Measurements from ENCODE around the gene CACNA1H. TPM values are rescaled to one million over a fixed set of nuclear protein-coding genes. Genes with fewer than 3 reads are reported as not detected.

Gene CACNA1H
- total and polyA plus RNA-seq, 9 of the 15 experiments (the other 6 are each of a cell fraction or from before 2014, with no cell fraction given) = 0.10 to 0.18 TPM; not detected in 7

GRCh38 chr16:1262210-1262845 lies 109.4 kb downstream of the CACNA1H start (continued):
- no peak for TF ChIP-seq ZNF586 (CRISPR knock-in tag; conservative IDR thresholded peaks at IDR 0.05)

- 12% methylated on average over 9 of the region's 9 CpGs for WGBS (ENCODE audit: insufficient coverage, low coverage, missing lambda C conversion rate)
- intact Hi-C loops (cut with micrococcal nuclease) = no loop called here
- POLR2A ChIA-PET = no interaction called here
- no peak for TF ChIP-seq ILK (tag; IDR thresholded peaks at IDR 0.05; ENCODE audit: borderline replicate concordance, low read depth)
- TF ChIP-seq POLR2H (tag; IDR thresholded peaks at IDR 0.05; ENCODE audit: low read depth) = no peak
- no peak for TF ChIP-seq SAFB2 (IDR thresholded peaks at IDR 0.05; ENCODE audit: borderline replicate concordance, low read depth, low read length, severe bottlenecking)
- TF ChIP-seq ESRRA (IDR thresholded peaks at IDR 0.05; ENCODE audit: borderline replicate concordance, low read depth) = no peak
- no peak for TF ChIP-seq NFIC (IDR thresholded peaks at IDR 0.05)
- no peak for TF ChIP-seq HMGN3 (IDR thresholded peaks at IDR 0.05; ENCODE audit: borderline replicate concordance, extremely low read depth, insufficient read length, low read depth, low read length)
- TF ChIP-seq NKRF (IDR thresholded peaks at IDR 0.05; ENCODE audit: borderline replicate concordance) = no peak
Observed at GRCh38 chr16:1262846-1263221, 109.9 kb downstream of the CACNA1H start.

More at GRCh38 chr16:1262846-1263221, 109.9 kb downstream of the CACNA1H start:
- Histone ChIP-seq H3K9me3 (replicated peaks; ENCODE audit: control insufficient read depth, insufficient read depth, low read depth, low read length) (peaks cover 7% of the 10 kb centered on the region; the same call in 1 of the 2 replicates), H3K9ac (ENCODE audit: insufficient read depth in 1 of 2, low read depth in 2 of 2, low read length in 2 of 2) (no peak overlapping the region), H3K9me1 (ENCODE audit: control insufficient read depth, insufficient read depth, low read length) (peaks cover 3% of the 10 kb centered on the region), H3K36me3 (ENCODE audit: control insufficient read depth, insufficient read depth, low read length) (no peaks in the 10 kb centered on the region), H2AFZ (ENCODE audit: low read depth, low read length) (no peak overlapping the region), H3K4me2 (ENCODE audit: insufficient read depth, low read length) (no peak overlapping the region), H3K4me1 (replicated peaks in 1 of 2; ENCODE audit: control insufficient read depth in 2 of 2, insufficient read depth in 2 of 2, low read length in 2 of 2) (peaks cover 0 to 45% of the 10 kb centered on the region in 2 experiments; a peak in 2 of 5 replicates), H3K27ac (ENCODE audit: extremely low read depth, low read depth, low read length) (no peak overlapping the region), H4K20me1 (replicated peaks; ENCODE audit: control insufficient read depth, insufficient read depth, low read length) (no peaks in the 10 kb centered on the region), H3K4me3 (no peak overlapping the region), H3K79me2 (ENCODE audit: control insufficient read depth, insufficient read depth, low read length) (no peaks in the 10 kb centered on the region), H3K27me3 (ENCODE audit: control insufficient read depth in 2 of 2, insufficient read depth in 2 of 2, low read length in 2 of 2) (peaks cover 22 to 54% of the 10 kb centered on the region in 2 experiments; a peak in 4 of 5 replicates)
- in situ Hi-C loops (cut with MboI) = no loop called here
- CTCF ChIA-PET (ENCODE audit: low intra/inter-chr PET ratio) = no interaction called here
- ATAC-seq (no peak), DNase-seq (ENCODE audit: extremely low read depth in 1 of 4, low spot score in 3 of 4) (no peak), FAIRE-seq (no peak)
- BruUV-seq (replicated peaks) = no TSS peak

Measured in K562 (cell line).